ENCODE data around the gene TNFAIP8L2.
"Not testable (repeated sequence)": the region's sequence is repeated elsewhere in the genome, so short reads cannot be mapped to it uniquely, and the experiment has no call there.

TNFAIP8L2 gene

GRCh38 chr1:151193856-151194255, 37.4 kb downstream of the TNFAIP8L2 start:
- no peak for DNase-seq (ENCODE audit: low spot score)
- no peak for TF ChIP-seq CTCF (IDR thresholded peaks at IDR 0.05; ENCODE audit: borderline replicate concordance, control extremely low read depth, extremely low read depth, insufficient read depth, missing control alignments)
- in situ Hi-C loops (cut with MboI; ENCODE audit: low sequenced_read_pairs, unreplicated experiment), result no loop called here

GRCh38 chr1:151194894-151195594, 38.6 kb downstream of the TNFAIP8L2 start:
- DNase-seq (ENCODE audit: low spot score), result not testable (repeated sequence)

GRCh38 chr1:151196292-151196800, 39.9 kb downstream of the TNFAIP8L2 start:
- in situ Hi-C loops (cut with MboI; ENCODE audit: low sequenced_read_pairs, unreplicated experiment), result no loop called here
- DNase-seq (ENCODE audit: low spot score), result peak; percentile 66
- peak; percentile 39 for TF ChIP-seq CTCF (IDR thresholded peaks at IDR 0.05; ENCODE audit: borderline replicate concordance, control extremely low read depth, extremely low read depth, insufficient read depth, missing control alignments)

More at GRCh38 chr1:151194894-151195594, 38.6 kb downstream of the TNFAIP8L2 start:
- in situ Hi-C loops (cut with MboI; ENCODE audit: low sequenced_read_pairs, unreplicated experiment), result not testable (repeated sequence)

GRCh38 chr1:151197863-151198253, 41.4 kb downstream of the TNFAIP8L2 start:
- DNase-seq (ENCODE audit: low spot score), result no peak
- in situ Hi-C loops (cut with MboI; ENCODE audit: low sequenced_read_pairs, unreplicated experiment), result no loop called here
- TF ChIP-seq CTCF (IDR thresholded peaks at IDR 0.05; ENCODE audit: borderline replicate concordance, control extremely low read depth, extremely low read depth, insufficient read depth, missing control alignments), result no peak

GRCh38 chr1:151198254-151199127, 42.0 kb downstream of the TNFAIP8L2 start, which contains the start of gene PIP5K1A:
Gene PIP5K1A (plus strand): TSS chr1:151198552. CDS start chr1:151198997, 445 bp downstream.
- no peak for TF ChIP-seq CTCF (IDR thresholded peaks at IDR 0.05; ENCODE audit: borderline replicate concordance, control extremely low read depth, extremely low read depth, insufficient read depth, missing control alignments)
- in situ Hi-C loops (cut with MboI; ENCODE audit: low sequenced_read_pairs, unreplicated experiment), result no loop called here

GRCh38 chr1:151199873-151200581, 43.6 kb downstream of the TNFAIP8L2 start:
- DNase-seq (ENCODE audit: low spot score), result no peak
- in situ Hi-C loops (cut with MboI; ENCODE audit: low sequenced_read_pairs, unreplicated experiment), result no loop called here
- no peak for TF ChIP-seq CTCF (IDR thresholded peaks at IDR 0.05; ENCODE audit: borderline replicate concordance, control extremely low read depth, extremely low read depth, insufficient read depth, missing control alignments)

More at GRCh38 chr1:151198254-151199127, 42.0 kb downstream of the TNFAIP8L2 start, which contains the start of gene PIP5K1A:
- peak; percentile 99 for DNase-seq (ENCODE audit: low spot score)

- DNase-seq (ENCODE audit: low spot score); in situ Hi-C loops (cut with MboI; ENCODE audit: low sequenced_read_pairs, unreplicated experiment): not testable (repeated sequence)
These were observed 49.0 kb downstream of the TNFAIP8L2 start for GRCh38 chr1:151205381-151205965.
